ENCODE results near the gene NELL1.

NELL1 gene

GRCh38 chr11:20644360-20644759, 25.0 kb upstream of the NELL1 start:
- DNase-seq (ENCODE audit: low read depth), result no peak
- TF ChIP-seq CTCF (conservative IDR thresholded peaks at IDR 0.05; ENCODE audit: low read depth, low read length), result no peak
- no peak overlapping the region for H3K4me3 ChIP-seq (ENCODE audit: low read length)

- peak; percentile 90 for TF ChIP-seq CTCF (conservative IDR thresholded peaks at IDR 0.05; ENCODE audit: low read depth, low read length)
- peak; percentile 2 for DNase-seq (ENCODE audit: low read depth)
Measured at GRCh38 chr11:20647976-20648565, 21.3 kb upstream of the NELL1 start.

DNA sequence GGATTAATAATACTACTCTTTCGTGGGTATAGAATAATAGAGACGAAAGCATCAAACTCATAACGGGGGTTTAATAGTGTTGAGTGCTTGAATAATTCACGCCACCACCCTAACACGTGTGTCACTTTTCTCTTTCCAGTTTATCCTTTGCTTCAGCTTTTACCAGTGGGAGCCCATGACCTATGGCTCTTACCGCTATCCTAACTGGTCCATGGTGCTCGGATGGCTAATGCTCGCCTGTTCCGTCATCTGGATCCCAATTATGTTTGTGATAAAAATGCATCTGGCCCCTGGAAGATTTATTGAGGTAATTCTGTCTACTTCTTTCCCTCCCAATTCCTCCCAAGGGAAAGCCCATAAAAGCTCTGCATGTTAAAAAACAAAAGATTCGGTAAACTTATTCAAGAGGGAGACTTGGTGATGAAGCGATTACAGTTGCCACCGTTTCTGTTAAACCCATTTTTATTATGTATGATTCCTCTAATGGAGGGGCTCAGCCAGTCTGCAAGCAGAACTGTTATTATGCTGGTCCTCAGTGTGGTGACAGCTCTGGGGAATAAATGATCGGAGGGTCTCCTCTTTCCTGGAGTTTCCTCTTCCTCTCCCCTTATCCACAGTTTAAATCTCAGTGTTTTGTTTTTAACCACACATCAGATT, 17.1 kb upstream of the NELL1 start:
- TF ChIP-seq CTCF (conservative IDR thresholded peaks at IDR 0.05; ENCODE audit: low read depth, low read length), result no peak
- DNase-seq (ENCODE audit: low read depth), result no peak
- H3K4me3 ChIP-seq (ENCODE audit: low read length), result no peak overlapping the region

More at GRCh38 chr11:20647976-20648565, 21.3 kb upstream of the NELL1 start:
- H3K4me3 ChIP-seq (ENCODE audit: low read length), result no peak overlapping the region

GRCh38 chr11:20654038-20654437, 15.3 kb upstream of the NELL1 start:
- no peak overlapping the region for H3K4me3 ChIP-seq (ENCODE audit: low read length)
- no peak for DNase-seq (ENCODE audit: low read depth)
- no peak for TF ChIP-seq CTCF (conservative IDR thresholded peaks at IDR 0.05; ENCODE audit: low read depth, low read length)

- TF ChIP-seq CTCF (conservative IDR thresholded peaks at IDR 0.05; ENCODE audit: low read depth, low read length), result no peak
- no peak for DNase-seq (ENCODE audit: low read depth)
- H3K4me3 ChIP-seq (ENCODE audit: low read length), result no peak overlapping the region
Measured at GRCh38 chr11:20656901-20657300, 12.5 kb upstream of the NELL1 start.

DNA sequence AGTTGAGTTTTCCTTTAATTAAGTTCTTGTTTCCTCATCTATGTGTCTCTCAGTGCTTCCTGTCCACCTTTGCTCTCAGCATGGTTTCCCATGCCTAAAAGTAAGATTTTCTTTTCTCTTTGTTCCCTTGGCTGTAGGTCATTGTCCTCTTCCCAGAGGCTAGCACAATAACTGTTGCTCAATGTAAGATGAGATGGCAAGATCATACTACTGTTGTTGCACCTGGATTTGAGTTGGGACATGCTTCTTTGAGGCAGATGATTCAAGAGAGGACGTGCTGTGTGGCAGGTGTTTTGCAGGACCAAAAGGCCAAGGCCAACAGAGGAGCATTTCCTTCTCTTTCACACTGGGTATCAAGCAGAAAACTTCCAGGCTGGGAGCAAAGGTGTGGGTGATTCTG, 11.3 kb upstream of the NELL1 start:
- H3K4me3 ChIP-seq (ENCODE audit: low read length), result no peak overlapping the region
- DNase-seq (ENCODE audit: low read depth), result no peak
- no peak for TF ChIP-seq CTCF (conservative IDR thresholded peaks at IDR 0.05; ENCODE audit: low read depth, low read length)

DNA sequence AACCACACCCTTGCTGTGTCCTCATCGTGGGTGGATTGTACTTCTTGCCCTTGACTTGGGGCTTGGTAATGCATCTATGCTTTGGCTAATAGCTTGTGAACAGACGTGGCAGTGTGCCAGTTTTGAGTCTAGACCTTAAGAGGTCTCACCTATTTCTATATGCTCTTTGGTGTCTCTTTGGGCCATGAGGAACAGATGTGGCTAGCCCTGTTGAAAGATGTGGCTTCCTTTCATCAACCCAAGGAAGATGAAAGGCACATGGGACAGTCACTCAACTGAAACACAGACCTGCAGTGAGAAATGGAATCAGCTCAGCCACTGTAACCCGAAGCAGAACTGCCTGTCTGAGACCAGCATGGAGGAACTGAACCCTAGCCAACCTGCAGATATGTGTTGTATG, 7.9 kb upstream of the NELL1 start:
- DNase-seq (ENCODE audit: low read depth), result no peak
- no peak overlapping the region for H3K4me3 ChIP-seq (ENCODE audit: low read length)
- no peak for TF ChIP-seq CTCF (conservative IDR thresholded peaks at IDR 0.05; ENCODE audit: low read depth, low read length)

Data from retinal pigment epithelial cell (primary cell).